IPS-18a (cell line): Measurements from ENCODE around the gene COL5A1.

Experiments
- H3K27ac ChIP-seq: one replicate; pipeline ENCODE4 v1.5.1; 2013; ENCODE audit warnings: low read length
- H3K27me3 ChIP-seq: one replicate; pipeline ENCODE4 v1.6.1; 2013; ENCODE audit warnings: mild to moderate bottlenecking, low read length; ENCODE audit not compliant: control insufficient read depth, insufficient read depth
- H3K36me3 ChIP-seq: one replicate; pipeline ENCODE4 v1.6.1; 2013; ENCODE audit warnings: low read depth, low read length; ENCODE audit not compliant: control insufficient read depth
- H3K4me1 ChIP-seq: one replicate; pipeline ENCODE4 v1.6.1; 2013; ENCODE audit warnings: low read depth, low read length; ENCODE audit not compliant: control insufficient read depth
- H3K4me3 ChIP-seq: one replicate; pipeline ENCODE4 v1.5.1; 2013; ENCODE audit warnings: low read length
- H3K9ac ChIP-seq: one replicate; pipeline ENCODE4 v1.6.1; 2013; ENCODE audit warnings: mild to moderate bottlenecking, low read length, moderate library complexity
- H3K9me3 ChIP-seq: one replicate; pipeline ENCODE4 v1.6.1; 2013; ENCODE audit warnings: low read depth, low read length; ENCODE audit not compliant: control insufficient read depth

The COL5A1 gene

GRCh38 chr9:134629586-134630392, 11.8 kb upstream of the COL5A1 start:
- H3K4me3 ChIP-seq: no peak overlapping the region
- H3K4me1 ChIP-seq: peaks cover 8% of the 10 kb centered on the region
- no peaks in the 10 kb centered on the region for H3K36me3 ChIP-seq
- H3K9ac ChIP-seq: no peak overlapping the region
- no peak overlapping the region for H3K27ac ChIP-seq
- no peaks in the 10 kb centered on the region for H3K27me3 ChIP-seq
- no peaks in the 10 kb centered on the region for H3K9me3 ChIP-seq

- no peak overlapping the region for H3K9ac ChIP-seq
- no peak overlapping the region for H3K4me3 ChIP-seq
- no peak overlapping the region for H3K27ac ChIP-seq
- H3K27me3 ChIP-seq: no peaks in the 10 kb centered on the region
- no peaks in the 10 kb centered on the region for H3K36me3 ChIP-seq
- H3K4me1 ChIP-seq: peaks cover 8% of the 10 kb centered on the region
- H3K9me3 ChIP-seq: no peaks in the 10 kb centered on the region
Measured at GRCh38 chr9:134630393-134630790, 11.2 kb upstream of the COL5A1 start.

GRCh38 chr9:134630861-134631260, 10.7 kb upstream of the COL5A1 start:
- no peak overlapping the region for H3K9ac ChIP-seq
- H3K4me1 ChIP-seq: peaks cover 6% of the 10 kb centered on the region
- H3K27ac ChIP-seq: no peak overlapping the region
- H3K4me3 ChIP-seq: no peak overlapping the region
- H3K27me3 ChIP-seq: no peaks in the 10 kb centered on the region
- H3K9me3 ChIP-seq: no peaks in the 10 kb centered on the region
- H3K36me3 ChIP-seq: no peaks in the 10 kb centered on the region

GRCh38 chr9:134631881-134632280, 9.7 kb upstream of the COL5A1 start:
- Histone ChIP-seq H3K9ac (no peak overlapping the region), H3K9me3 (no peaks in the 10 kb centered on the region), H3K27ac (no peak overlapping the region), H3K4me3 (no peak overlapping the region), H3K27me3 (no peaks in the 10 kb centered on the region), H3K36me3 (no peaks in the 10 kb centered on the region), H3K4me1 (peaks cover under 1% of the 10 kb centered on the region)

GRCh38 chr9:134632329-134632728, 9.3 kb upstream of the COL5A1 start:
- Histone ChIP-seq H3K9me3 (no peaks in the 10 kb centered on the region), H3K4me1 (peaks cover 3% of the 10 kb centered on the region), H3K9ac (no peak overlapping the region), H3K27me3 (no peaks in the 10 kb centered on the region), H3K36me3 (no peaks in the 10 kb centered on the region), H3K4me3 (no peak overlapping the region), H3K27ac (no peak overlapping the region)

GRCh38 chr9:134633362-134634142, 8.1 kb upstream of the COL5A1 start:
- Histone ChIP-seq H3K27me3 (no peaks in the 10 kb centered on the region), H3K27ac (no peak overlapping the region), H3K9me3 (no peaks in the 10 kb centered on the region), H3K36me3 (no peaks in the 10 kb centered on the region), H3K9ac (no peak overlapping the region), H3K4me1 (peaks cover 3% of the 10 kb centered on the region), H3K4me3 (no peak overlapping the region)

- Histone ChIP-seq H3K36me3 (no peaks in the 10 kb centered on the region), H3K27ac (no peak overlapping the region), H3K4me3 (no peak overlapping the region), H3K4me1 (peaks cover 3% of the 10 kb centered on the region), H3K27me3 (no peaks in the 10 kb centered on the region), H3K9ac (no peak overlapping the region), H3K9me3 (no peaks in the 10 kb centered on the region)
Measured at GRCh38 chr9:134634176-134634575, 7.4 kb upstream of the COL5A1 start.

- Histone ChIP-seq H3K36me3 (no peaks in the 10 kb centered on the region), H3K9ac (no peak overlapping the region), H3K27me3 (no peaks in the 10 kb centered on the region), H3K4me1 (peaks cover 3% of the 10 kb centered on the region), H3K4me3 (no peak overlapping the region), H3K9me3 (no peaks in the 10 kb centered on the region), H3K27ac (no peak overlapping the region)
Measured at GRCh38 chr9:134634667-134635230, 6.9 kb upstream of the COL5A1 start.

- H3K36me3 ChIP-seq: no peaks in the 10 kb centered on the region
- H3K4me3 ChIP-seq: no peak overlapping the region
- peaks cover 3% of the 10 kb centered on the region for H3K4me1 ChIP-seq
- H3K27ac ChIP-seq: no peak overlapping the region
- no peaks in the 10 kb centered on the region for H3K9me3 ChIP-seq
- H3K9ac ChIP-seq: no peak overlapping the region
- H3K27me3 ChIP-seq: no peaks in the 10 kb centered on the region
Measured at GRCh38 chr9:134635351-134636148, 6.1 kb upstream of the COL5A1 start.

- Histone ChIP-seq H3K27ac (no peak overlapping the region), H3K27me3 (no peaks in the 10 kb centered on the region), H3K9ac (no peak overlapping the region), H3K4me3 (no peak overlapping the region), H3K36me3 (no peaks in the 10 kb centered on the region), H3K9me3 (no peaks in the 10 kb centered on the region), H3K4me1 (peaks cover 6% of the 10 kb centered on the region)
Measured at GRCh38 chr9:134636149-134636507, 5.5 kb upstream of the COL5A1 start.

- Histone ChIP-seq H3K27me3 (no peaks in the 10 kb centered on the region), H3K9me3 (no peaks in the 10 kb centered on the region), H3K4me1 (peaks cover 6% of the 10 kb centered on the region), H3K9ac (no peak overlapping the region), H3K4me3 (no peak overlapping the region), H3K36me3 (no peaks in the 10 kb centered on the region), H3K27ac (no peak overlapping the region)
Measured at GRCh38 chr9:134637241-134637640, 4.4 kb upstream of the COL5A1 start.
